HG02938 (cell line): ENCODE data around the gene SENP5.

Source experiments
- ATAC-seq: cut with Tn5 transposase; IDR thresholded peaks from one replicate; pipeline ENCODE4 v1.9.1; 2021; ENCODE audit warnings: mild to moderate bottlenecking, moderate library complexity; ENCODE audit not compliant: unreplicated experiment

SENP5 gene

GRCh38 chr3:196968233-196969133 is 100.8 kb downstream of the SENP5 start, which contains the start of gene PIGZ:
Gene PIGZ, minus strand, starts transcription at chr3:196968833. Its CDS starts 16,802 bp downstream, at chr3:196952031.
- ATAC-seq = peak; percentile 49

GRCh38 chr3:196969134-196969659 is 101.5 kb downstream of the SENP5 start:
- ATAC-seq = peak; percentile 38

GRCh38 chr3:196969660-196970546 is 102.2 kb downstream of the SENP5 start:
- peak; percentile 38 for ATAC-seq

GRCh38 chr3:196970547-196971093 is 102.9 kb downstream of the SENP5 start:
- ATAC-seq = no peak

GRCh38 chr3:196971094-196971698 is 103.5 kb downstream of the SENP5 start:
- ATAC-seq = no peak

GRCh38 chr3:196974661-196975060 is 106.9 kb downstream of the SENP5 start:
- ATAC-seq = no peak

- ATAC-seq = no peak
Measured at GRCh38 chr3:196975349-196975748, 107.6 kb downstream of the SENP5 start.

GRCh38 chr3:196976941-196977340 is 109.2 kb downstream of the SENP5 start:
- ATAC-seq = no peak

GRCh38 chr3:196979545-196979944 is 111.8 kb downstream of the SENP5 start:
- no peak for ATAC-seq

- no peak for ATAC-seq
Measured at GRCh38 chr3:196981657-196982056, 113.9 kb downstream of the SENP5 start.

- no peak for ATAC-seq
Measured at GRCh38 chr3:196983186-196983585, 115.5 kb downstream of the SENP5 start.
